ENCODE data around the gene INPP5J. TPM values are rescaled to one million over a fixed set of nuclear protein-coding genes. Genes with fewer than 3 reads are reported as not detected.
"Not testable (repeated sequence)": the region's sequence is repeated elsewhere in the genome, so short reads cannot be mapped to it uniquely, and the experiment has no call there.

Gene INPP5J
- polyA plus RNA-seq, 3 donors, result 1.2 to 10.6 (median 1.3) TPM

- WGBS, 3 donors, result 89 to 93% (median 90%) methylated on average over 6 of the region's 6 CpGs
- H3K27ac ChIP-seq (ENCODE audit: low read depth, low read length), result no peak overlapping the region
These were observed 23.4 kb upstream of the INPP5J start for GRCh38 chr22:31099386-31099785.

GRCh38 chr22:31099841-31100761 is 22.7 kb upstream of the INPP5J start:
- WGBS, 3 donors, result 94 to 96% (median 95%) methylated on average over 34 of the region's 34 CpGs
- H3K27ac ChIP-seq (ENCODE audit: low read depth, low read length), result no peak overlapping the region

GRCh38 chr22:31100762-31101525 is 21.8 kb upstream of the INPP5J start:
- 93 to 97% (median 93%) methylated on average over 17 to 18 of the region's 18 CpGs for WGBS, 3 donors
- no peak overlapping the region for H3K27ac ChIP-seq (ENCODE audit: low read depth, low read length)

- 70 to 84% (median 76%) methylated on average over 8 of the region's 8 CpGs for WGBS, 3 donors
- no peak overlapping the region for H3K27ac ChIP-seq (ENCODE audit: low read depth, low read length)
These were observed 20.2 kb upstream of the INPP5J start for GRCh38 chr22:31102441-31103081.

GRCh38 chr22:31103111-31103510 is 19.7 kb upstream of the INPP5J start:
- no peak overlapping the region for H3K27ac ChIP-seq (ENCODE audit: low read depth, low read length)

GRCh38 chr22:31103899-31104694 is 18.7 kb upstream of the INPP5J start:
- WGBS, 3 donors, result 74 to 85% (median 82%) methylated on average over 33 of the region's 33 CpGs

More at GRCh38 chr22:31103111-31103510, 19.7 kb upstream of the INPP5J start:
- WGBS, 3 donors, result 84 to 90% (median 88%) methylated on average over 2 of the region's 2 CpGs

GRCh38 chr22:31104869-31105268 is 17.9 kb upstream of the INPP5J start:
- no peak overlapping the region for H3K27ac ChIP-seq (ENCODE audit: low read depth, low read length)
- WGBS, 3 donors, result 39 to 76% (median 75%) methylated on average over 34 to 35 of the region's 35 CpGs

More at GRCh38 chr22:31103899-31104694, 18.7 kb upstream of the INPP5J start:
- H3K27ac ChIP-seq (ENCODE audit: low read depth, low read length), result no peak overlapping the region

- no peak overlapping the region for H3K27ac ChIP-seq (ENCODE audit: low read depth, low read length)
- WGBS, 3 donors, result 81 to 84% (median 81%) methylated on average over 11 of the region's 11 CpGs
These were observed 17.4 kb upstream of the INPP5J start for GRCh38 chr22:31105282-31105929.

GRCh38 chr22:31106001-31106571 is 16.7 kb upstream of the INPP5J start:
- 37 to 66% (median 48%) methylated on average over 4 of the region's 4 CpGs for WGBS, 3 donors

GRCh38 chr22:31106731-31107177 is 16.0 kb upstream of the INPP5J start:
- 34 to 64% (median 48%) methylated on average over 14 of the region's 14 CpGs for WGBS, 3 donors
- H3K27ac ChIP-seq (ENCODE audit: low read depth, low read length), result peak overlapping the region; percentile 10

More at GRCh38 chr22:31106001-31106571, 16.7 kb upstream of the INPP5J start:
- no peak overlapping the region for H3K27ac ChIP-seq (ENCODE audit: low read depth, low read length)

GRCh38 chr22:31107178-31107893 is 15.4 kb upstream of the INPP5J start, which contains the start of gene SELENOM:
TSS of gene SELENOM (minus strand) at chr22:31107568. CDS start at chr22:31107505, 63 bp downstream.
- H3K27ac ChIP-seq (ENCODE audit: low read depth, low read length), result peak within 1 kb of the TSS; percentile 10
- WGBS, 3 donors, result 3 to 5% (median 4%) methylated on average over 56 to 67 of the region's 67 CpGs

- WGBS, 3 donors, result 0 to 3% (median 1%) methylated on average over 5 of the region's 5 CpGs
- H3K27ac ChIP-seq (ENCODE audit: low read depth, low read length), result no peak overlapping the region
These were observed 14.9 kb upstream of the INPP5J start for GRCh38 chr22:31107894-31108218.

GRCh38 chr22:31112547-31113091 is 10.1 kb upstream of the INPP5J start:
- H3K27ac ChIP-seq (ENCODE audit: low read depth, low read length), result not testable (repeated sequence)
- 87 to 94% (median 90%) methylated on average over 7 of the region's 7 CpGs for WGBS, 3 donors

GRCh38 chr22:31118046-31118820 is 4.5 kb upstream of the INPP5J start:
- H3K27ac ChIP-seq (ENCODE audit: low read depth, low read length), result no peak overlapping the region
- 72 to 91% (median 84%) methylated on average over 3 of the region's 3 CpGs for WGBS, 3 donors

- 49 to 81% (median 68%) methylated on average over 5 to 7 of the region's 7 CpGs for WGBS, 3 donors
- H3K27ac ChIP-seq (ENCODE audit: low read depth, low read length), result no peak overlapping the region
These were observed 3.6 kb upstream of the INPP5J start for GRCh38 chr22:31119026-31119717.
